C4-2B (cell line): ENCODE results near the gene GTF2A1L.

Experiments
- ZFX ChIP-seq: fragments of 450-650 bp; IDR thresholded peaks from 2 replicates; pipeline ENCODE4 v1.6.1; 2017
- TF ChIP-seq, protein P1 (sequence below): fragments of 450-650 bp; conservative IDR thresholded peaks from 2 replicates; pipeline ENCODE4 v1.5.1; 2017; ENCODE audit warnings: mild to moderate bottlenecking

DNA sequence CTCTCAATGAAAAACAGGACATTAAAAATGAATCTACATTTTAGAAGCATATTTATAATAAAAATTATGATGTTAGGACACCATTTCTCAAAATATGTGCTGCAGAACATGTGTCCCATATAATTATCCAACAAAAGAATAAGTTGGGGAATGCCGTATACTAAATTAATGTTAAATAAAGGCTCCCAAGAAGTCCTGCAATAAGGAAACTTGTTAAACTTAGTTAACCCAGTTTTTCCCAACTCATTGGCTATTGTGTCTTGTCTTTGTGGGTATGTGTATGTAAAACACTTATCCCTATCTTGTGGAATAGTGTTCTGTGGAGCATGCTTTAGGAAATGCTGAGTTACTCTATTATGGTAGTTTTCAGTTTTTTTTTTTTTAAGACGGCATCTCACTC is 25.6 kb upstream of the GTF2A1L start:
- TF ChIP-seq, protein P1, sequence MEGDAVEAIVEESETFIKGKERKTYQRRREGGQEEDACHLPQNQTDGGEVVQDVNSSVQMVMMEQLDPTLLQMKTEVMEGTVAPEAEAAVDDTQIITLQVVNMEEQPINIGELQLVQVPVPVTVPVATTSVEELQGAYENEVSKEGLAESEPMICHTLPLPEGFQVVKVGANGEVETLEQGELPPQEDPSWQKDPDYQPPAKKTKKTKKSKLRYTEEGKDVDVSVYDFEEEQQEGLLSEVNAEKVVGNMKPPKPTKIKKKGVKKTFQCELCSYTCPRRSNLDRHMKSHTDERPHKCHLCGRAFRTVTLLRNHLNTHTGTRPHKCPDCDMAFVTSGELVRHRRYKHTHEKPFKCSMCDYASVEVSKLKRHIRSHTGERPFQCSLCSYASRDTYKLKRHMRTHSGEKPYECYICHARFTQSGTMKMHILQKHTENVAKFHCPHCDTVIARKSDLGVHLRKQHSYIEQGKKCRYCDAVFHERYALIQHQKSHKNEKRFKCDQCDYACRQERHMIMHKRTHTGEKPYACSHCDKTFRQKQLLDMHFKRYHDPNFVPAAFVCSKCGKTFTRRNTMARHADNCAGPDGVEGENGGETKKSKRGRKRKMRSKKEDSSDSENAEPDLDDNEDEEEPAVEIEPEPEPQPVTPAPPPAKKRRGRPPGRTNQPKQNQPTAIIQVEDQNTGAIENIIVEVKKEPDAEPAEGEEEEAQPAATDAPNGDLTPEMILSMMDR = no peak
- no peak for TF ChIP-seq ZFX
